GM12872 (cell line): ENCODE measurements around the gene NBPF1.

Experiments used
- TF ChIP-seq, protein P1 (sequence below): IDR thresholded peaks from 3 replicates; pipeline ENCODE4 v1.5.1; 2011; ENCODE audit warnings: low read depth, mild to moderate bottlenecking, low read length, moderate library complexity; ENCODE audit not compliant: insufficient read depth

The NBPF1 gene

DNA sequence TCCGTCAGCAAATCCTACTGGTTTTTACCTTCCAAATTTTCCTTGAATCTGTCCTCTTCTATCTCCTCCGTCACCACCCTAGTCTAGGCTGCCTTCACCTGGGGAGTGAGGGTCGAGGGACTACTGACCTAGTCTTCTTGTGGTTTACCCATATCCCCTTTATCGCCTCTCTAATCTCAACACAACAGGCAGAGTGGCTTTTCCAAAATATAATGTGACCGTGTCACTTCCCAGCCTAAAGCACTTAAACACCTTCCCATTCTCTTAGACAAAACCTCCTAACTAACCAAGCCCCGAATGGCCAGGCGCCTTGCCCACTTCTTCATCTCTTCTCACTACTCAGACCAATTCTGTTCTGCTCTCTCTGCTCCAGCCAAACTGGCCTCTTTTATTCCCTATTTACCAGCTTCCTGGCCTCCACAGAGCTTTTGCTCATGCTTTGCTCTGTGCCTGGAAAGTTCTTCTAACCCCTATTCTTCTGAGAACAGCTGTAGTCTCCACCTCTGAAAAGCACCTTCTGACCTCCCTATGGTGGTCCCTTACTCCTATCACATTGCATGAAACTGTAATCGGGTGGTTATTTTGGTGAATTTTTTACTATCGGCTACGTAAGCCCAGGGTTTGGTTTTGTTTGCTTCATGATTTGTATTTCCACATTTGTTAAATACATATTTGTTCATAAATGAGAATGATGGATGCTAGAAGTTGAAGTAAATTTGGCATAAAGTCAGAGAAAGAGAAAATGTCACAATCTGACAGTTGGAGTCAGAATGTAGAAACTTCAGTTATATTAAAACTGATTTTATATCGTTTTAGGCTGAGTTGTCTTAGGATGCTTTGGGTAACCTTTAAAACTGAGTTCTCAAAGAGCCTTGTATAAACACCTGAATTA lies 1.2 kb upstream of the NBPF1 start:
- TF ChIP-seq, protein P1, sequence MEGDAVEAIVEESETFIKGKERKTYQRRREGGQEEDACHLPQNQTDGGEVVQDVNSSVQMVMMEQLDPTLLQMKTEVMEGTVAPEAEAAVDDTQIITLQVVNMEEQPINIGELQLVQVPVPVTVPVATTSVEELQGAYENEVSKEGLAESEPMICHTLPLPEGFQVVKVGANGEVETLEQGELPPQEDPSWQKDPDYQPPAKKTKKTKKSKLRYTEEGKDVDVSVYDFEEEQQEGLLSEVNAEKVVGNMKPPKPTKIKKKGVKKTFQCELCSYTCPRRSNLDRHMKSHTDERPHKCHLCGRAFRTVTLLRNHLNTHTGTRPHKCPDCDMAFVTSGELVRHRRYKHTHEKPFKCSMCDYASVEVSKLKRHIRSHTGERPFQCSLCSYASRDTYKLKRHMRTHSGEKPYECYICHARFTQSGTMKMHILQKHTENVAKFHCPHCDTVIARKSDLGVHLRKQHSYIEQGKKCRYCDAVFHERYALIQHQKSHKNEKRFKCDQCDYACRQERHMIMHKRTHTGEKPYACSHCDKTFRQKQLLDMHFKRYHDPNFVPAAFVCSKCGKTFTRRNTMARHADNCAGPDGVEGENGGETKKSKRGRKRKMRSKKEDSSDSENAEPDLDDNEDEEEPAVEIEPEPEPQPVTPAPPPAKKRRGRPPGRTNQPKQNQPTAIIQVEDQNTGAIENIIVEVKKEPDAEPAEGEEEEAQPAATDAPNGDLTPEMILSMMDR: no peak

DNA sequence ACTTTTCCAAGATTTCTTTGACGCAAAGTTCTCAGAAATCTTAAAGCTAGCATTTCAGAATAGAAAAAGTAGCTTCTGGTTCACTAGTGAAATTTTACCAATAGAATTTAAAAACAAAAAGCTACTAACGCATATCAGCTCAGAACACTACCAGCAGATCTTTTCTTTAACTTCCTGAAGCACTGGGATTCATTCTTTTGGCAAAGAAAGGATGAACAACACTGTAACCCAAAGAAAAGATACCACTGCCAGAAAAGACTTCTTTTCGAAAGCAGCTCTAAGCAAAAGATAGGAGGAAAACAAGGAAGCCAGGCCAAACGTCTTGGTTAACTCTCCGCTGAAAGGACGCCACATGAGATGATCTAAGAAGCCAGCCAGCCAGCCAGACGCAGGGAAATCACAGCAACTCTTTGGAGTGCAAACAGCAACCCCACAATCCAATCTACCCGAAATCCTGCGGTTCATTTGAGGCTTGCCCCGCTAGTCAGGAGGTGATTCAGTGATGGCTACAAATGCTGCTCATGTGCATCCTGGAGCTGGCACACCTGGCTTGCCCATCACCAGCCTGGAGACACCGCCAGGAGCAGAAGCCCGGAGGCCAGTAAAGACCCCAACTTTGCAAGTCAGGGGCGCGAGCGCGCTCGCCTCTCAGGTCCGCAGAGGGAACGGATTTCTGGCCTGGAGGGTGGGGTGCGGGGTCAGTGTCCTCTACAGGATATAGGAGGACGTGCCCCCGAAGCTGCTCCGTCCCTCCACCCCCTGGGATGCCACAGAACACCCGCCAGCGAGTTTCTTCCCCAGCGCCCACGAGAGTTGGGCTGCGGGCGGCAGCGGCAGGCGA lies 812 bp downstream of the NBPF1 start:
- TF ChIP-seq, protein P1: no peak

DNA sequence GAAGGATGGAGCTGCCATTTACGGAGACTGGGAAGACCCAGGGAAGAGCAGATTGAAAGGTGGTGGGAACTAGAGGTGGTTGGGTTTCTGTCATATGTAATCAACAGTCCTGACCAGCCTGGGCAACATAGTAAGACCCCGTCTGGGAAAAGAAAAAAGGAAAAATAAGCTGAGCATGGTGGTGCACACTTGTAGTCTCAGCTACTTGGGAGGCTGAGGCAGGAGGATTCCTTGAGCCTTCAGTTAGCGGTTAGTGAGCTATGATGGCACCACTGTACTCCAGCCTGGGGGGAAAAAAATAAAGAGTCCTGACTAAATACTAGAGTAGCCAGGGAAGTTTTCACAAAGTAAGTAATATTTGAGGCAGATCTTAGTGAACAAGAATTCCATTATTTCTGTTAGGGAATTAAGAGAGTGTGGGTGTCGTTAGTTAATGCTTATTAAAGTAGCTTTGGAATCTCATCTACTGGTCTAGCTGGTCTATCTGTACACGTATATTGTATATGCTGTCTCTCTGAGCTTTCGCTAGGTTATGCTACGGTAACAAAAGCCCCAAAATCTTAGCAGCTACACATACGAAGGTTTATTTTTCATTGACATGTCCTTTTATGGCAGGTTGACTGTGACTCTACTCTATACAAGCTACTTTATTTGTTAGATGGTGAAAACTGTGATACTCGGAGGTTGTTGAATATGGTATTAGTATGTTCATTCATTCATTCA lies 4.4 kb downstream of the NBPF1 start:
- TF ChIP-seq, protein P1: no peak

DNA sequence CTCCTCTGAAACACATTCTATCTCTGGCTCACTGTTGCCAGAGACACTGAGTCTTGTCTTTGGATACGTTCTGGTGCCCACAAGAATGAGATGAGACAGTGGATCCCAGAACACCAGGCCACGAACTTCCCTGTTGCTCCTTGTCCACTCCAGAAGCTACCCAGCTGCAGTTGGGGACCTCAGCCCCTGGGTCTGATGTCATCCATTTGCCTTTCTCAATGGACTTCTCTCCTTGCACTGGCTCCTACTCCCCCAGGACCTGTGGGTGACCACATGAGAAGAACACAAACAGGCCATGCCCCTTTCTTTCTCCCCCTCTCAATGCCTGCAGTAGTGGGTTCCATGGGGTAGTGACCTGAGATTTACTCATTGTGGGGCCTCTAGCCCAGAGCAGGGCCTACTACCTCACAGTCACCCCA lies 5.9 kb downstream of the NBPF1 start:
- TF ChIP-seq, protein P1: no peak

DNA sequence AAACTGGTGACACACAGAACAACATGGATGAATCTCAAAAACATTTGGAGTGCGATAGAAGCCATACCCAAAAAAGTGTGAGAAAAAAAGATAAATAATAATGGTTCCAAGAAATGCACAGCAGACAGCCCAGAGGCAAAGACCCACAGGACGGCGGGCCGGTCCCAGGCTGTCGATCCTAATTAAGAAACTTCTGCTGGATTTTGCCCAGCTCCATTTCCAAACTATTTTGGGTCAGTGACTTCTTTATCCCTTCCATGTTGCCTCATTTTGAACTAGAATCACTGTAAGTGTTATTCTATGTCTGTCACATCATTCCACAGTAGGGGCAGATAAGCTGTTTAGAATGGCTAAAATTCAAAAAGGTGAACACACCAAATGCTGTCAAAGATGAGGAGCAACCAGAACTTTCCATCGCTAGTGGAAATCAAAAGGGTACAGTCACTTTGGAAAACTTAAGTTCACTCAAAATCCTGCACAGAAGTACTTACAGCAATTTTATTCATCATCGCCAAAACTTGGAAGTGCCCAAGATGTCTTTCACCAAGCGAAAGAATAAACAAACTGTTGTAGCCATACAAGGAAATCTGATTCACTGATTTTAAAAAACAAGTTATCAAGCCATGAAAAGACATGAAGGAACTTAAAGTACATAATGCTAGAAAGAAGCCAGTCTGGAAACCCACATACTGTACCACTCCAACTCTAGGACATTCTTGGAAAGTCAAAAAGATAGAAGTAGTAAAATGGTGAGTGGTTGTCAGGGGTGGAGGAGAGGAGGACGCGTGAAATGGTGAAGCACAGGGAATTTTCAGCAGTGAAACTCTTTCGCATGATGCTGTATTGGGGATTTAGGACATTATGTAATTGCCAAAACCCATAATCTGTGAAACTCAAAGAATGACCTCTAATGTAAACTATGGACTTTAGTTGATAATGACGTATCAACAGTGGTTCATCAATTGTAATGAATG lies 7.5 kb downstream of the NBPF1 start:
- TF ChIP-seq, protein P1: no peak

DNA sequence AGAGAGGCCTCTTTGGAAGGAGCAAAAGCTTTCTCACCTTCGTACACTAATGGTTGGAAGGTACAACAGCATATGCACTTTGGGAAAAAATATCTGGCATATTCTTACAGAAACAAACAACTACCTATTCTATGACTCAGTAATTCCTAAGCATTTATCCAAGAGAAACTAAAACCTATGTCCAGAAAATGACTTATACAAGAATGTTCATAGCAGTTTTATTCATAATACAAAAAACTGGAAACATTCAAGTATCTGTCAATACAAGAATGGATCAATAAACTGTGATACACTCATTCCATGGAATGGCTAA lies 8.2 kb downstream of the NBPF1 start:
- TF ChIP-seq, protein P1: no peak
